Femur (tissue), 1 donor: Measurements from ENCODE around the gene MSI2.

ENCODE experiments used
- DNase-seq: peaks from one replicate; pipeline ENCODE4 v3.0.0-alpha.2; 2017

Gene MSI2

GRCh38 chr17:57631871-57632270, 375.5 kb downstream of the MSI2 start:
- DNase-seq = peak; percentile 4

GRCh38 chr17:57632294-57632693, 376.0 kb downstream of the MSI2 start:
- DNase-seq = no peak

GRCh38 chr17:57633236-57633635, 376.9 kb downstream of the MSI2 start:
- DNase-seq = peak; percentile 7

- DNase-seq = no peak
Observed at GRCh38 chr17:57634713-57635465, 378.6 kb downstream of the MSI2 start.

GRCh38 chr17:57636274-57636673, 380.0 kb downstream of the MSI2 start:
- no peak for DNase-seq

- DNase-seq = no peak
Observed at GRCh38 chr17:57636985-57637665, 380.8 kb downstream of the MSI2 start.

- DNase-seq = no peak
Observed at GRCh38 chr17:57637666-57638010, 381.3 kb downstream of the MSI2 start.

- DNase-seq = no peak
Observed at GRCh38 chr17:57638284-57638683, 382.0 kb downstream of the MSI2 start.

GRCh38 chr17:57639381-57639780, 383.1 kb downstream of the MSI2 start:
- no peak for DNase-seq

GRCh38 chr17:57640079-57640478, 383.8 kb downstream of the MSI2 start:
- no peak for DNase-seq

- DNase-seq = no peak
Observed at GRCh38 chr17:57641761-57642160, 385.4 kb downstream of the MSI2 start.

- no peak for DNase-seq
Observed at GRCh38 chr17:57643062-57643461, 386.7 kb downstream of the MSI2 start.

GRCh38 chr17:57644326-57644725, 388.0 kb downstream of the MSI2 start:
- no peak for DNase-seq

GRCh38 chr17:57645950-57646665, 389.8 kb downstream of the MSI2 start:
- DNase-seq = no peak

GRCh38 chr17:57648720-57649119, 392.4 kb downstream of the MSI2 start:
- DNase-seq = no peak

GRCh38 chr17:57649191-57649590, 392.9 kb downstream of the MSI2 start:
- no peak for DNase-seq

- no peak for DNase-seq
Observed at GRCh38 chr17:57649731-57650484, 393.6 kb downstream of the MSI2 start.

GRCh38 chr17:57650548-57650947, 394.2 kb downstream of the MSI2 start:
- DNase-seq = no peak

- no peak for DNase-seq
Observed at GRCh38 chr17:57651451-57651850, 395.1 kb downstream of the MSI2 start.

- DNase-seq = no peak
Observed at GRCh38 chr17:57651996-57652395, 395.7 kb downstream of the MSI2 start.

GRCh38 chr17:57652811-57653210, 396.5 kb downstream of the MSI2 start:
- no peak for DNase-seq

GRCh38 chr17:57653279-57653678, 397.0 kb downstream of the MSI2 start:
- DNase-seq = no peak
